Central memory CD8-positive, alpha-beta T cell (primary cell): ENCODE results near the gene ELMOD2.

Source experiments
- ATAC-seq: fragments of 150-1000 bp; cut with Tn5 transposase; replicated peaks from 2 replicates; pipeline ENCODE4 v1.10.0; 2022; ENCODE audit warnings: mild to moderate bottlenecking, moderate FRiP score, moderate number of reproducible peaks; ENCODE audit not compliant: poor library complexity, severe bottlenecking; ENCODE audit errors: extremely low read depth
- DNase-seq, 2 donors: peaks; one replicate each; pipeline ENCODE4 v3.0.0; 2021; ENCODE audit warnings: low spot score in 2 of 2
- H3K27ac Mint-ChIP-seq: one replicate; pipeline ENCODE4 v1.8.0; 2022; ENCODE audit warnings: low read depth, mild to moderate bottlenecking, moderate library complexity, mixed read lengths
- H3K27me3 Mint-ChIP-seq: one replicate; pipeline ENCODE4 v1.8.0; 2022; ENCODE audit warnings: mixed read lengths
- H3K36me3 Mint-ChIP-seq: one replicate; pipeline ENCODE4 v1.8.0; 2022; ENCODE audit warnings: mild to moderate bottlenecking, moderate library complexity, mixed read lengths; ENCODE audit not compliant: insufficient read depth
- H3K4me1 Mint-ChIP-seq: one replicate; pipeline ENCODE4 v1.8.0; 2022; ENCODE audit warnings: mixed read lengths
- H3K4me3 Mint-ChIP-seq: one replicate; pipeline ENCODE4 v1.8.0; 2022; ENCODE audit warnings: mild to moderate bottlenecking, moderate library complexity, mixed read lengths
- H3K9me3 Mint-ChIP-seq: one replicate; pipeline ENCODE4 v1.8.0; 2022; ENCODE audit warnings: mixed read lengths

The ELMOD2 gene

DNA sequence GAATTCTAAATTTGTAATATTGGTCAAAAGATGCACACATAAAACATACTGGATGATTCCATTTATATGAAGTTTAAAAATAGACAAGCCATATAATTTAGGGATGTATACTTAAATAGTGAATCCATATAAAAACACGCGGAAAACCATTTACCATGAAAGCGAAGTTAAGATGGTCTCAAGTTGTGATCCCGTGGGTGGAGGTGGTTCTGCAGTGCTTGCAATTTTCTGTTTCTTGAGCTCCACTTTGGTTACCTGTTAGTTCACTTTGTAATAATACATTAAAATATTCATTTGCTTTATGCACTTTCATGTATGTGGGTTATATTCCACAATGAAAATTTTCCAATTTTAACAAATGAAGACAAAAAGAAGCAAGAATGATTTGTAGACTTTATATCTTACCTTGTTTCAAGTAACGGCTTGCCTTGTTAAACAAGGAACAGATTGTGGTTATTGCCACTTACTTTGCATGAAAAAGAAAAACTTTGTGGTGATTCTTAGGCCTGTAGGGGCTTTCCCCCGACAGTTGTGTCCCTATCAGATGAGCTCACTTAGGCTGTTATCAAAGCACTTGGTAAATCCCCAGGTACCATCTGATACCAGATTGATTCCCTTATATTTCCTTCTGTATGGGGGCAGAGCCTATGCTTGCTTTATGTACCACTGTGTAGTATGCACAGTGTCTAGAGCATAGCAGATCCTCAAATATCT, 32.6 kb downstream of the ELMOD2 start:
- Mint-ChIP-seq H3K36me3 (peaks cover 4% of the 10 kb centered on the region), H3K4me1 (peaks cover 7% of the 10 kb centered on the region), H3K27ac (no peak overlapping the region), H3K4me3 (no peak overlapping the region), H3K9me3 (no peaks in the 10 kb centered on the region), H3K27me3 (no peaks in the 10 kb centered on the region)
- ATAC-seq (peak; percentile 80), DNase-seq (no peak)

DNA sequence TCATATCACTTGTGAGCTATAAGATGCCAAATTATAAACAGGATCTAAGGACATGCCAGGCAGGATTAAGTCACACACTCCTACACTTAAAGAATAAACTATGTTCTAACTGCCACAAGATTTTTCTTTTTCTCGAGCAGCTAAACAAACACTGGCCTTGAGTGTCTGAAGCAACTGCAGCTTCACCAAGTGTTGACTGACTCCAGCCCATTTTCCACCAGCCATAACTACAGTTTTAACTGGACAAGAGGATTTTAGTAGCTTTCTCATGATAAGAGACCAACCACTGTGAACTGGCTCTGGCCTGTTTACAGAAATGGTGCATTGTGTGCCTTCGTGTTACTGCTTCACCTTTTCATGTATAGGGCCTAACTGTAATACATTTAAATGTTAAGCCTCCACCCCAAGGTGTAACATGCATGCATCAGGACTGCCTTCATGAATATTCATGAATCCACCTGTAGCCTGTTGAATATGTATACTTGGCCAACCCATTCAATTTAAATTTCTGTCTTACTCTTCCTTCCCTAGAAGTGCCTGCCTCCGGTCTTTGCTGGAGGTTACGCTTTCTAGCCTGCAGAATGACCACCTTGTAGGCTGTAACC, 34.0 kb downstream of the ELMOD2 start:
- Mint-ChIP-seq H3K27me3 (no peaks in the 10 kb centered on the region), H3K9me3 (no peaks in the 10 kb centered on the region), H3K36me3 (peaks cover 2% of the 10 kb centered on the region), H3K4me1 (peaks cover 7% of the 10 kb centered on the region), H3K27ac (no peak overlapping the region), H3K4me3 (no peak overlapping the region)
- DNase-seq (no peak), ATAC-seq (no peak)

DNA sequence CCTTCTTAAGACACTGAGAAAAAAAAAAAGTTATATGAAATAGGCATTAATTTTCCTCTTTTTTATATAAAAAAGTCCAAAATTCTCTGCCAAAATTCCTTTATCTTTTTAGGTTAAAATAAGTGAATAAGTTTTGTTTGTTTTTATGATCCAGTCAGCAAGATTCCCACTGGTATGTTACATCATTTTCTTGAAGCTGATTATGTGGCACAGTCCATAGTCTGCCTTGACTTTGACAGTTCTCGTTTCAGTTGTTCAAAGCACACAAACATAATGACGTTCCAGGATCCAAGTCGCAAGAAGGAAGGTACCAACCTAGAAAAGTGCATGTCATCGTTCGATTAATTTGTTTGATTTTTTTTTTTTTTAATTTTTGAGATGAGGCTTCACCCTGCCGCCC, 35.7 kb downstream of the ELMOD2 start:
- ATAC-seq (no peak), DNase-seq (no peak)
- no peaks in the 10 kb centered on the region for H3K9me3 Mint-ChIP-seq
- H3K36me3 Mint-ChIP-seq, result peaks cover 2% of the 10 kb centered on the region
- H3K27ac Mint-ChIP-seq, result no peak overlapping the region
- no peaks in the 10 kb centered on the region for H3K27me3 Mint-ChIP-seq
- H3K4me3 Mint-ChIP-seq, result no peak overlapping the region
- H3K4me1 Mint-ChIP-seq, result peaks cover 7% of the 10 kb centered on the region

DNA sequence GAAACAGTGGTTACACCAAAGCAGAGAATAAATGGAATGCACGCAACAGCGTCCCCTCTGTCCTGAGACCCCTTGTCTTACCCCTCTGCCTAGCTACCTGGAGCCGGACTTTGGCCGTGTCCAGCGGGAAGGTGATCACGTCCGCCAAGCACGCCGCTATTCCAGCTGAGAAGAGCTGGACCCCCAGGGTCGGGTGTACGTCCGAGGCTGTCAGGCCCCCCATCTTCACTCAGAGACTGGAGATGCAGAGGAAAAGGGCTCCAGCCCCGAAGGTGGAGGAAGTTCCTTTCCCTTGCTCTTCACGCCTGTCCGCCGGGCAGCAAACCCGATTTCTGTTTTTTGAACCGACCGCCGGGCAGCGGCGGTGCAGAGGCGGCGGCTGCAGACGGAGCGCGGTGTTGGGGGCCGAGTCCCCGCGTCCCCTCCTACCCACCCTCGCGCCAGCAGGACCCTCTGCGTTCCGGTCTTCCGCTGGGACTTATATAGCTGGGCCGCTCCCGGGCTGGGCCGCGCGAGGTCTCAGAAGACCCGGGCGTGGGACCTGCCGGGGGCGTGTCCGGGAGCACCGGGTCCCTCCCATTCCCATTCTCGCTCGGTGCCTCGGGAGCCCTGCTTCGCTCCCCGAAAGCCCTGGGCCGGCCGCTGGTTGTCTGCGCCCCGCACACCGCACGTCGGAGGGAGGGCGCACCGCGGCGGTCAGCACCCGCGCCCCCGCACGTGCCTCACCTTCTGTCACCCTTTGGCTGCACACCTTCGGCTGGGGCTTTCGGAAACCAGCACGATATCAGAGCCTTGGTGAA, 44.7 kb downstream of the ELMOD2 start, which contains the start of gene UCP1:
Gene UCP1, minus strand, starts transcription at position 455 of the 800 bp plus-strand sequence. Its CDS starts 232 bp downstream, at position 223.
- no peak for DNase-seq
- no peaks in the 10 kb centered on the region for H3K36me3 Mint-ChIP-seq
- peaks cover 6% of the 10 kb centered on the region for H3K4me1 Mint-ChIP-seq
- H3K4me3 Mint-ChIP-seq, result peak within 1 kb of the TSS; percentile 62
- no peak for ATAC-seq
- H3K27me3 Mint-ChIP-seq, result peaks cover 40% of the 10 kb centered on the region
- H3K9me3 Mint-ChIP-seq, result no peaks in the 10 kb centered on the region
- H3K27ac Mint-ChIP-seq, result no peak within 1 kb of the TSS

DNA sequence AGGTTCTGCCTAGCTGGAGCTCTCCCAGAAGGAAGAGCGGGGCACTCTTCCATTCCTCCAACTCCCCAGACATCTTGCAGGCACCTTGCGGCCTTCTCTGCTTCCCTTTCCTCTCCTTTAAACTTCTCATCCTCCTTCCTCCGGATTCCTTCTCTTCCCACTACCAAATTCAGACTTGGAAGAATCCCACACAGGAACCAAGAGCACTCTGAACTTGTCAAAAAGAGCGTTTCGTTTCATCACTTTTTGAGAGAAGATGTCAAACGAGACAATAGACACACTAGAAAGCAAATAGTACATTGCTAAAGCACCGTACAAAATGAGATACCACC, 45.3 kb downstream of the ELMOD2 start:
- Mint-ChIP-seq H3K27ac (no peak overlapping the region), H3K36me3 (no peaks in the 10 kb centered on the region), H3K4me3 (peak overlapping the region; percentile 62), H3K4me1 (peaks cover 6% of the 10 kb centered on the region), H3K27me3 (peaks cover 40% of the 10 kb centered on the region), H3K9me3 (no peaks in the 10 kb centered on the region)
- no peak for ATAC-seq
- no peak for DNase-seq

DNA sequence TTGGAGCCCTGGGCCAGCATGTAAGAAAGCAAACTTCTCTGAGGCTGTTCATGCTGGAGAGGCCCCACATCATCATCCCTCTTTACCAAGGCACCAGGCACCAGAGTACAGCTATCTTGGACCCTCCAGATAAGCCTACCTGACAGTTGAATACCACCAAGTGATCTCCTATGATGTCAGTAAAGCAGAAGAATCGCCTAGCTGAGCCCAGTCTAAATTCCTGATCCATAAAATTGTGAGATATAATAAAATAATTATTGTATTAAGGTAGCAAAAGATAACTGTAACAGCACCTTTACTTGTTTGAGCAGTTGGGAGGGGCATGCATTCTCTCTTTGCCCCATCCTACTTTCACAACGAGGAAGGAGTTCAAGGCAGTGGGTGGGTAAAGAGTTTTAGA, 47.7 kb downstream of the ELMOD2 start:
- H3K27me3 Mint-ChIP-seq, result peaks cover 59% of the 10 kb centered on the region

DNA sequence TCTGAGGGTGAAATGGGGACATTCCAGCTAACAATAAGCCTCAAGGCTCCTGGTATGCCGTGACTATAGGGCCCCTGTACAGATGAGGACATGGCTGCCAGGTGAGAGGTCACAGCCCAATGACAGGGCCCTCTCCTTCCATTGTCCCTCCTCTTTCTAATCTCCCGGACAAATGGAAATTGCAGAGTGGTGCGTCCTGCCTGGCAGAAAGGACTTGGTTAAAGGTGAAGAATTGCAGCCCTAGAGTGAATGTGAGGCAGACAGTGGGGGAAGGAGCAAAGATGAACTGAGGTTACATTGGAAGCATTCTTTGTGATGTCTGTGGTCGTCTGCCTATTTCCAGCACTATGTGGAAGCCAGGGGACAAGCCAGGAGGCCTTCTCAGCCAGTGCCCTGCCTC, 51.5 kb downstream of the ELMOD2 start:
- H3K27ac Mint-ChIP-seq, result no peak overlapping the region
- H3K4me1 Mint-ChIP-seq, result no peaks in the 10 kb centered on the region
- H3K27me3 Mint-ChIP-seq, result peaks cover 74% of the 10 kb centered on the region
- ATAC-seq (no peak), DNase-seq (no peak)
- no peaks in the 10 kb centered on the region for H3K9me3 Mint-ChIP-seq
- H3K4me3 Mint-ChIP-seq, result no peak overlapping the region
- no peaks in the 10 kb centered on the region for H3K36me3 Mint-ChIP-seq

More for the DNA sequence above, 47.7 kb downstream of the ELMOD2 start:
- DNase-seq (no peak), ATAC-seq (no peak)
- Mint-ChIP-seq H3K4me3 (no peak overlapping the region), H3K27ac (no peak overlapping the region), H3K36me3 (no peaks in the 10 kb centered on the region), H3K4me1 (peaks cover 6% of the 10 kb centered on the region), H3K9me3 (no peaks in the 10 kb centered on the region)

DNA sequence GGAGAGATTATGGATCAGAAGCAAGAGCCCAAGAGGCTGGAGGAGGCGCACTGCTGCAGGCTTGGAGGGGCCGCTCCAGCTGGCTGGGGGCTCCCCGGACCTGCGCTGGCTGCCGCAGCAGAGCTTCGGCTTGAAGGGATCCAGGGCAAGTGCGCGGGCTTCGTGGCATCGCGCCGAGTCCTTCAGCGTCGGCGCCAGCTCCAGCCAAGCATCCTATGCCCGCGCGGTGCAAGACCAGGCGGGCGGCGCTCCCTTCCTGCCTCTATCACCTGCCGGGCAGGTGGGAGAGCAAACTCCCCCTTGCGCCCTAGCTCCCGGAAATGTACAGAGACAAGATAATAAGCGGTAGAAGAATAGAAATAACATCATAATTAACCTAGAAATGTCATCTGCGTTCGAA, 55.3 kb downstream of the ELMOD2 start:
- no peaks in the 10 kb centered on the region for H3K9me3 Mint-ChIP-seq
- H3K36me3 Mint-ChIP-seq, result no peaks in the 10 kb centered on the region
- no peaks in the 10 kb centered on the region for H3K4me1 Mint-ChIP-seq
- H3K27ac Mint-ChIP-seq, result no peak overlapping the region
- peaks cover 65% of the 10 kb centered on the region for H3K27me3 Mint-ChIP-seq
- DNase-seq, result no peak
- ATAC-seq, result no peak
- no peak overlapping the region for H3K4me3 Mint-ChIP-seq

DNA sequence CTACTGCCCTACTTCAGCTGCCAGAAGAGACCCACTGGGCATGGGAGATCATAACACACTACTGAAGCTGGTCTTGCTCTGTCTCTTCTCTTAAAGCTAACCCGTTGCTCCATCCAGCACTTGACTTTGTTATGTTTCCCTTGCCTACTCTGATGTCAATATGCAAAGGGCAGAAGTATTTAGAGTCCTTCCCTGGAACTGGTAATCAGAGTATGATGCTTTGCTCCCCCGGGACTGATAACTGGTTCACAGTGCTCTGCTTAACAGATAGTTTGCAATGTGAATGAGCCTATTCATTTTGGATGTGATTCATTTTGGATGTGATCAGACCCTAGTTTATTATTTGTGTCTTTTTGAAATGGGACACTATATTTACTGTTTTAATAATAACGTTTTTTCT, 57.1 kb downstream of the ELMOD2 start:
- no peak overlapping the region for H3K27ac Mint-ChIP-seq
- H3K27me3 Mint-ChIP-seq, result peaks cover 55% of the 10 kb centered on the region
- no peak overlapping the region for H3K4me3 Mint-ChIP-seq
- no peaks in the 10 kb centered on the region for H3K36me3 Mint-ChIP-seq
- no peaks in the 10 kb centered on the region for H3K9me3 Mint-ChIP-seq
- ATAC-seq (no peak), DNase-seq (no peak)
- H3K4me1 Mint-ChIP-seq, result no peaks in the 10 kb centered on the region

DNA sequence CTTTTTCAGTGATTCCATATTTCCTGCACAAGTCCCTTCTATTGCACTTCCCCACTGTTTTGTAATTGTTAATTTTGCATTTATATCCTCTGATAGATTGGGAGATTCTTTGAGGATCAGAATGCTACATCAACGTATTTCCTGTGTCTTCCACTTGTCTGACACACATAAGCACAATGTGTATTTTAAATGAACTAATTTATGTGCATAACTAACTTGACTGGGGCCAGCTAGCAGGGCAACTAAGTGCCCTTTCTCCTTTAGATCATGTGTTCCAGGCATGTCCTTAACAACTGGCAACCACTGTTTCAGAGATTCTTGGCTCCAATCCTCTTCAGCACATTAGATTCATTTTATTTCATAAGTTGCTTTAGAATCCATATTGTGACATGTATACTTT, 60.5 kb downstream of the ELMOD2 start:
- Mint-ChIP-seq H3K9me3 (no peaks in the 10 kb centered on the region), H3K36me3 (no peaks in the 10 kb centered on the region), H3K4me1 (no peaks in the 10 kb centered on the region), H3K4me3 (no peak overlapping the region), H3K27ac (no peak overlapping the region), H3K27me3 (peaks cover 23% of the 10 kb centered on the region)
- ATAC-seq, result no peak
- no peak for DNase-seq

DNA sequence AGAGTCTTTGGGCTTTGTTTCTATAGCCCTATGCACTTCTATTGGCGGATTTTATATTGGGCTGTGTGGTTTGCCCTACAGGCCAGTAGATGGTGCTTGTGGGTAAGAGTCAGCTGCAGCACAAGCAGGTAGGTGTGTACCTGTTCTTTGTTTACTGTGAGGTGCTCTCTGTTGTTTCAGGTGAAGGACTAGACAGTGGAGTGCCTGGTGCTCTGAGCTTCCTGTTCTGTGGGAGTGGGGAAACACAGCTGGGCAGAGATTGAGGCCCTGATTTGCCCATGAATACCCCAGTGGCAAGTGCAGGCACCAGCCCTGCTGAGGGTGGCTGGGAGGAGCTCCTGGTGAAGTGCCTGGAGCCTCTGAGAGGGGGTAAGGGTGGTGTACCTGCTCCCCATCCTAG, 71.1 kb downstream of the ELMOD2 start:
- H3K4me1 Mint-ChIP-seq, result no peaks in the 10 kb centered on the region
- H3K9me3 Mint-ChIP-seq, result no peaks in the 10 kb centered on the region
- H3K36me3 Mint-ChIP-seq, result no peaks in the 10 kb centered on the region
- DNase-seq (no peak), ATAC-seq (no peak)
- peaks cover 80% of the 10 kb centered on the region for H3K27me3 Mint-ChIP-seq
- no peak overlapping the region for H3K27ac Mint-ChIP-seq
- no peak overlapping the region for H3K4me3 Mint-ChIP-seq

DNA sequence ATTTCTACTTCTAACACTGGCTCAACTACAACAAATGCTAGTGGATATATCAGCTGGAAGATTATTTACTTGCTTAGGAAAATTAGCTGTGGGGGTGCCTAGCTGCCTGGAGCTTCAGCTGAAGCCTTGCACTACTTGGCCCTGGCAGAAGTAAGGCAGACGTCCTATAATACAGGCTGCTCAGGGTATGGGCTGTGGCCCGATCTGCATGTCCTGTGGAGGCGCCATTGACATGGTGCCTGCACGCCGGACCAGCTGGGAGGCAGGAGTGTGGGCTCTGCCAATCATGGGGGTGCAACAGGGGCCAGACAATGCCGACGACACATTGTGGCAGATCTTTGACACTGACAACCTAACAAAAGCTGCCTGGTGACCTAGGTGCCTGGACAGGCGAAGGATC, 76.4 kb downstream of the ELMOD2 start:
- ATAC-seq (no peak), DNase-seq (no peak)
- no peaks in the 10 kb centered on the region for H3K4me1 Mint-ChIP-seq
- peaks cover 63% of the 10 kb centered on the region for H3K27me3 Mint-ChIP-seq
- H3K36me3 Mint-ChIP-seq, result no peaks in the 10 kb centered on the region
- H3K27ac Mint-ChIP-seq, result no peak overlapping the region
- H3K4me3 Mint-ChIP-seq, result no peak overlapping the region
- H3K9me3 Mint-ChIP-seq, result no peaks in the 10 kb centered on the region

DNA sequence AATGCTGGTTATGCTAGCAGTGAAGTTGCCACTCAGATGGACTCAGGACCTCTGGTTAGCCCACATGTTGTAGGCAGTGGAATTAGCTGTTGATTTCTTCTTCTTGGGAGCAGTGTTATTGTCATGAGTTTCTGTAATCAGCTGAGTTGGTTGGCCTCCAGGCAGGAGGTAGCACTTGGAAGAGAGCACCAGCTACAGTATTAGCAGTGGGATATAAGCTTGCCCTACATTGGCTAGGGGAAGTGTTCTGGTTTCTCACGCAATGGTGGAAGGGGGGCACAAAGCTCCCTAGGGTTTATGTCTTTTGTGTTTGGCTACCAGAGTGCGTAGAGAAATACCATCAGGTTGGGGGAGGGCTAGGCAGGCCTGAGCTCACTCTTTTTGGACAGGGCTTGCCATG, 78.7 kb downstream of the ELMOD2 start:
- no peak for ATAC-seq
- H3K4me1 Mint-ChIP-seq, result no peaks in the 10 kb centered on the region
- H3K4me3 Mint-ChIP-seq, result no peak overlapping the region
- no peak overlapping the region for H3K27ac Mint-ChIP-seq
- no peaks in the 10 kb centered on the region for H3K36me3 Mint-ChIP-seq
- no peak for DNase-seq
- no peaks in the 10 kb centered on the region for H3K9me3 Mint-ChIP-seq
- peaks cover 73% of the 10 kb centered on the region for H3K27me3 Mint-ChIP-seq
